ENCODE measurements around the gene HRH3. TPM values are rescaled to one million over a fixed set of nuclear protein-coding genes. Genes with fewer than 3 reads are reported as not detected.

HRH3 gene
- total RNA-seq, 4 donors from 2014 or later, result not detected

GRCh38 chr20:62215991-62216635 lies 4.0 kb downstream of the HRH3 start:
- TF ChIP-seq CTCF (IDR thresholded peaks at IDR 0.05), result no peak
- DNase-seq (ENCODE audit: low spot score), result no peak
- no peak for ATAC-seq (ENCODE audit: low FRiP score)

- TF ChIP-seq CTCF (IDR thresholded peaks at IDR 0.05), result no peak
- DNase-seq (ENCODE audit: low spot score) (no peak), ATAC-seq (ENCODE audit: low FRiP score) (no peak)
Observed at GRCh38 chr20:62215020-62215990, 4.8 kb downstream of the HRH3 start.

- ATAC-seq (ENCODE audit: low FRiP score) (no peak), DNase-seq (ENCODE audit: low spot score) (no peak)
- TF ChIP-seq CTCF (IDR thresholded peaks at IDR 0.05), result no peak
Observed at GRCh38 chr20:62214067-62214466, 6.0 kb downstream of the HRH3 start.

GRCh38 chr20:62212299-62212698 lies 7.8 kb downstream of the HRH3 start:
- TF ChIP-seq CTCF (IDR thresholded peaks at IDR 0.05), result no peak
- ATAC-seq (ENCODE audit: low FRiP score) (no peak), DNase-seq (ENCODE audit: low spot score) (no peak)

- no peak for TF ChIP-seq CTCF (IDR thresholded peaks at IDR 0.05)
- DNase-seq (ENCODE audit: low spot score), result no peak
- no peak for ATAC-seq (ENCODE audit: low FRiP score)
Observed at GRCh38 chr20:62211769-62212288, 8.2 kb downstream of the HRH3 start.

GRCh38 chr20:62211216-62211615 lies 8.9 kb downstream of the HRH3 start:
- ATAC-seq (ENCODE audit: low FRiP score), result no peak
- no peak for TF ChIP-seq CTCF (IDR thresholded peaks at IDR 0.05)
- no peak for DNase-seq (ENCODE audit: low spot score)

Measured in omental fat pad (tissue), 4 donors.